ENCODE data around the gene FAM171A1.

- TF ChIP-seq CTCF (IDR thresholded peaks at IDR 0.05), result no peak
- TF ChIP-seq EZH2phosphoT487 (IDR thresholded peaks at IDR 0.05), result no peak
Measured at GRCh38 chr10:15176269-15176668, 194.8 kb downstream of the FAM171A1 start.
